ENCODE results near the gene CLNK.

Gene CLNK, protein sequence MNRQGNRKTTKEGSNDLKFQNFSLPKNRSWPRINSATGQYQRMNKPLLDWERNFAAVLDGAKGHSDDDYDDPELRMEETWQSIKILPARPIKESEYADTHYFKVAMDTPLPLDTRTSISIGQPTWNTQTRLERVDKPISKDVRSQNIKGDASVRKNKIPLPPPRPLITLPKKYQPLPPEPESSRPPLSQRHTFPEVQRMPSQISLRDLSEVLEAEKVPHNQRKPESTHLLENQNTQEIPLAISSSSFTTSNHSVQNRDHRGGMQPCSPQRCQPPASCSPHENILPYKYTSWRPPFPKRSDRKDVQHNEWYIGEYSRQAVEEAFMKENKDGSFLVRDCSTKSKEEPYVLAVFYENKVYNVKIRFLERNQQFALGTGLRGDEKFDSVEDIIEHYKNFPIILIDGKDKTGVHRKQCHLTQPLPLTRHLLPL

DNA sequence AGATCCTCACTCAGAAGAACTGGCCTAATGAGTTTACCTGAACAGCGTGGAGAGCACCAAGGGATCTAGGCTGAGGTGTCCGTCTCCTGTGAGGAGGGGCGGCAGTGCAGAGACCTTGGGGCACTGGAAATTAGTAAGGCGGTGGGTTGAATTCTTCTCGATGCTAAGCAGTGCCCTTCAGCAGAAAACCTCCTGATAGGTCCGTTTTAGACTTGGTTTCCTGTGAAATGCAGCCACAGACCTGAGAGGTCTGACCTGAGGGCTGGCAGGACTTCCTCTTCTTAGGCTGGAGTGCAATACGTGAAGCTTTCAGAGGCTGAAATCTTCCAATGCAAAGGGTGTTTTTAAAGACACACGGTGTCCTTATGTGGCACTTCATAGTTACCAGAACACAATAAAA, at the start of gene CLNK:
CLNK (minus strand) TSS at position 138 of the 400 bp plus-strand sequence. CDS start 16,899 bp downstream, outside the sequence.
- no peak for DNase-seq (ENCODE audit: low read depth)

DNA sequence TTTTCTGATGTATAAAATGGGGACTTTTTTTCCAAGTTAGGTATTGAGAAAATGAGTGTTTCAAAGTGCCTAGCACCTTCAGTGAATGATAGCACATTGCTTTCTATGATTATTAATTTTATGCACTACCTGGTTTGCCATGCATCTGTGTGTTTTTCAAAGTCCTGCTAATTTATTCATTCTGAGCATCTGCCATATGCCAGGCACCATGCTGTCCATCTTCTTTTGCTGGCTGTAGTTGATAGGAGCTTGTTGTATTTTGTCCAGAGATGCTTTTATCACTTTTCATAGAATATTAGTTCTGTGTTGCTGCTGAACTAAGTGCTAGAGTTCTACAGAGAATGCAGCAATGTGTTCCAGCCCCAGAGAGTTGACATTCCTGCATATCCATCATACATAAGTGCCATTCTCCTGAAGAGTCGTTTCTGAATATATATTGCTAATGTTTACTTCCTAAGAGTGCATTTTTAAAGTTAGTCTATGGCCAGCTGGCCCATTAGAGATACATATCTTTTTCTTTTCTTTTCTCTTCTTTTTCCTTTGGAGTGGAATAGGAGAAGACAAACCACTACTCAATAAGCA, 49.0 kb upstream of the CLNK start:
- DNase-seq (ENCODE audit: low read depth), result no peak

DNA sequence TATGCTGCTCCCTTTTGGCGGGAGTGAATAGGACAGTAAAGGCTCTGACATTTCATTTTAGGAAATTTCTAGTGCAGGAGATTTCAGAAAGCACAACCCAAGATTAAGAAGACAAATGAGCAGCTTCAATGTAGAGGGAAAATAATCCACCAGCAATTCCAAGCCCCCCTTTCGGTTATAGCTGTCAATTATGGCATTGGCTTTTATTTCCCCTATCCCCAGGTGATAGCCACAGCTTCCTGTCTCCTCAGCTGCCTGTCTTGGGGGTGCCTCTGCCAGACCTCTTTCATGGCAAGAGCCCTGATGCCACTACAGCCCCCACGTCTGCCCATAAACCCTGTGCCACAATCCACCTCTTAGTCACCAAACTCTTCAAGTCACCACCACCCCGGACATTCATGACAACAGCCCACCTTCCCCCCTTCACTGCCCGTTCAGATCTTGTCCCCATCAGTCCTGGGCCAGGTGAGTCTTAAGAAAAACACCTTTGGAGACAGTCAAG, 48.4 kb upstream of the CLNK start:
- no peak for DNase-seq (ENCODE audit: low read depth)

DNA sequence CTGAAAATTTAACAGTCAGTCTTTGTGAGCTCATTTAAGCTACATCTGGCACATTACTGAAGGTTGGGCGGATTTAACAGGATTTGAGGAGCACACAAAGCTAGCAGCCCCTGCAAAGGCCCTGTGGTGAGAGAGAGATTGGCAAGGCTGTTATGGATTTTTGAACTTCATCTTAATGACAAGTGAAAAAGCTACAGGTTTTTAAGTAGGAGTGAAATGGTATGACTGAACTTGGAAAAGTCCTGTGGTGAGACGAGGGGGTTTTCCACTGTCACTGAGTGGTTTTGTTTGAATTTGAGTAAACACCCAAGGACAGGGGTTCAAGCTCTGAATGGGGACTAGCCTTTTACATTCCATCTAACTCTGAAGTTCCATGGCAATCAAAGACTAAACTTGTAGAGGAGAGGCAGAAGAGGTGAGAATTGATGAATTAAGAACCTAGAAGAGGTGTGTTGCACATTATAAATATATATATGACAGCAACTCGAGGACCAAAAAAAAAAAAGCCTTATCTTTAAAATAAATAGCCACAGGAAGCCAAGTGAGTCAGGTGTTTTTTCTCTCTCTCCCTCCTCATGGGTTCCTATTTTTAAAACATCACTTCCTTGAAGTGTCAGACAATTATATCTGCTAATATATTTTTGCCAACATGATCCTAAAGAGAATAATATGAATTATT, 47.8 kb upstream of the CLNK start:
- DNase-seq (ENCODE audit: low read depth), result no peak

DNA sequence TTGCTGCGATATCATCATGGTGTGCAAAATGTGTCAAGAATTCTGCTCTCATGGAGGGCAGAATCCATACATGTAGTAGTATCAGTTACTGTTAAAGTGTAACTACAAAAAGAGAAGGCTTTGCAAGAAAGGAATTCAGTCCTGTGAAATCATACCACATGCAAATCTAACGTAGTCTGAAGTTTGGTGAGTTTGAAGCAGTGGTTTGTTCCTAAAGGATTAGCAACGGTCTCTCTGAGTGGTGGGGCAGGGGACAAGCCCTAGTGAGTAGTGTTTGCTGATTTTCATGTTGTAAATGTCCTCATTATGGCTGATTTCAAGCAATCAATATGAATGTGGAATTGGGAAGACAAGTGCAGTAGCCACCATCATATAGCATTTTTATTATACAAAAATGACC, 47.1 kb upstream of the CLNK start:
- DNase-seq (ENCODE audit: low read depth), result no peak

DNA sequence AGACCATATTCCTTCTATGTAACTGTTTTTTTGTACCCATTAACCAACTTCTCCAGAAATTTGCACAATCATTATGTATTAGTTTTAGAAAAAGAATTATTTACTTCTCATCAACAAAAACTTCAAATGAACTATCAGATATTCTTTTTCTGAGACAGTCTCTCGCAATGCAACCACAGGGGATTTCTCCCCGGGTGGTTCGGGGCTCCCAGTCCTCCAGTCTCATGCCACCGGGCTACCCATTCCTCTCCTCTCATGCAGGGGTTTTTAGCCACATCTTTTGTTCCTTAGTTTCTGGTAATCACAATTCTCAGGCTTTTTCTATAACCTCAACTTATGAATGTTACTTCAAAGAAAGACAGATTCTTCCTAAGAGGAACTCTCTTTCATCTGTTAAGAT, 46.6 kb upstream of the CLNK start:
- DNase-seq (ENCODE audit: low read depth), result no peak

DNA sequence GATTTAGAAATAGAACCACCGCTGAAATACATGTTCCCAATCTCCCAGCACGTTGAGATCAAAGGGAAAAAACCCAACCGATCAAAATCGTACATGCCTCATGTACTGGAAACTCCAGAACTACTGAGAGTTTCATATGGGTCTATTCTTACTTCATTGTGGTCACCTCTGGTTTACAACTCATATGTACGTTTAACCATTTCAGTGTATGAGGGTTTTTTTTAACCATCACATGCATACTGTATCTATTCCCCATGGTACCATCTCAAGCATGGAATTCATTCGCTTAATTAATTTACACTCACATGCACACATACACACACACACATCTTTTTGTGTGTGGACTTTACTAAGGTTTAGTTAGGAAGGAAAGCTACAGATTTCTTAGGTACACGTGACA, 46.0 kb upstream of the CLNK start:
- no peak for DNase-seq (ENCODE audit: low read depth)

DNA sequence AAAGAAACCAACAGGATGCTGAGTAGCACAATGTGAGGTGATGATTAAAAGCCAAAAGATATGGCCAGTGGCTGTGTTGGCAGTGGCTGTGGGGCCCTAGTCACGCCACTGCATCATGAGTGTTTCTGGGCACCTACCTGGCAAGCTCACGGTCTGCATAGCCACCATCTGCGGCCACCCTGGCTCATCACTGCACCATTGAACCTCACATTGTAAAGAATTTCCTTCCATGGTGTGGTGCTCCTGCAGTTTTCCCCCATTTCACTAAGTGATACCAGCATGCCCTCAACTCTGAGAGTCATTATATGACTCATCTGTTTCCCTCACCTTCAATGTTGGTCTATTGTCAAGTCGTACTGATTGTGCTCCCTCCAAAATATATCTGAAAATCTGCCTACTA, 45.5 kb upstream of the CLNK start:
- DNase-seq (ENCODE audit: low read depth), result peak; percentile 12

DNA sequence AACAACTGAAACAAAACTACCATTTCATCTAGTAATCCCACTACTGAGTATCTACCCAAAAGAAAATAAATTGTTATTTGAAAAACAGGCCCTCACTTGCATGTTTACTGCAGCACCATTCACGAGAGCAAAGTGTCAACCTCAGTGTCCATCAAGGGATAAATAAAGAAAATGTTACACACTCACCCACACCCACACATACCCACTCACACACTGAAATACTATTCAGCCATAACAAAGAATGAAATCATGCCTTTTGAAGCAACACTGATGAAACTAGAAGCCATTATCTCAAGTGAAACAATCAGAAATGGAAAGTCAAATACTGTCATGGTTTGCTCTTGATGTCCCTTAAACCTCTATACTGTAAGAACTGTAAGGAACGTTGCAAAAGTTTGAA, 44.8 kb upstream of the CLNK start:
- no peak for DNase-seq (ENCODE audit: low read depth)

DNA sequence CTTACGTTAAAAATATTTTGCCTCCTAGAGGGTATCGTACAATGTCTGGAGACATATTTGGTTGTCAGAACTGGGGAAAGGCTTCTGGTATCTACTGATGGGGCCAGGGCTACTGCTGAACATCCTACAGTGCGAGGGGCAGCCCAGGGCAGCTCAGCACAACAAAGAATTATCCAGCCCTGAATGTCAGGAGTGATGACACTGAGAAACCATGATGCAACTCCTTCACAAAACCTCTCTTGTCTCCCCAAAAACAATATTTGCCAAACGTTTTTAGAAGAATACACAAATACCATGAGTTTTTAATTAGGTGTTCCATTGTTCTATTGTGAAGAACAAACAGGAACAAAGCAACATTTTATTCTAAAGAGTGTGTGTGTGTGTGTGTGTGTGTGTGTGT, 43.4 kb upstream of the CLNK start:
- DNase-seq (ENCODE audit: low read depth), result no peak

DNA sequence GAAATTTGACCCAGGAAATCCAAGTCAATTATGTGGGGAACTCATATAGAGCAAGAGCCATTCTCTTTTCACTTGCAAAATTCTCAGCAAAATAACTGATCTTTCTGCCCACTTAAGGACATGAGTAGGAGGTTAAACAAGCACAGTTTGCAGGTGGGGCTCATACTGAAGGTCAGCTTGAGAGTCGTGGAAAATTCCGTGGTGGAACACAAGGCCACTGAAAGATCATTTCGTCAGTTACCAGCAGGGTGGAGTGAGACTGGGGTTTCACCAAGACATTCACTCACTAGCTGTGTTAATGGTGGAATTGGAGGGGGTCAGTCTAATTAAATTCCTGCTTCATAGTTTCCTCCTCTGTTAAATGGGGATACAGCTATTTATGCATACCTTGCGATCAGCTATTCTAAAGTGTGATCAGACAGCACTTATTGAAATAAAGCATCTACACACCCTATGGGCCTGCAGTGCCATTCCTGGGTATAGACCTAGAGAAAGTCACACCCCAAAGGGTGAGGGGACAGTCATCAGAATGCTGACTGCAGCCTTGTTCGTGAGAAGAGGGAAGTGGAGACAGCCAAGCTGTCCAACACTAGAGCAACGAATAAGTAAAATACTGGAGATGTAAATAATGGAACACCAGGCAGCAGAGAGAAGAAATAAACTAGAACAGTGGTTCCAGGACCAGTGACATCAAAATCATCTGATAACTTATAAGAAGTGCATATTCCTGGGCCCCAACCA, 42.7 kb upstream of the CLNK start:
- DNase-seq (ENCODE audit: low read depth), result no peak

DNA sequence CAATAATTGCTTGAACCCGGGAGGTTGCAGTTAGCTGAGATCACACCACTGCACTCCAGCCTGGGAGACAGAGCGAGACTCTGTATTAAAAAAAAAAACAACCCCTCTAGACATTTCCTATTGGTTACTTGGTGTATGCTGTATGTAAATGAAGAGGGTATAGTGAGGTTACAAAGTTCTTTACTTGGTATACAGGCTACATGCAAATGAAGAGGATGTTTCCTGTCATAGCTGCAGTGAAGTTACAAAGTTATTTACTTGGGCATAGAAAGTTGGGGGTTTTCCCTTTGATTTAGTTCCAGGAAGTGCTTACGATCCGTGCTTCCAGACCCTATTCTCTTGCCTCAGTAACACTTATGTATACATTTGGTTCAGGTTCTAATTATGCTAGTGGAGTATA, 38.4 kb upstream of the CLNK start:
- DNase-seq (ENCODE audit: low read depth), result no peak

DNA sequence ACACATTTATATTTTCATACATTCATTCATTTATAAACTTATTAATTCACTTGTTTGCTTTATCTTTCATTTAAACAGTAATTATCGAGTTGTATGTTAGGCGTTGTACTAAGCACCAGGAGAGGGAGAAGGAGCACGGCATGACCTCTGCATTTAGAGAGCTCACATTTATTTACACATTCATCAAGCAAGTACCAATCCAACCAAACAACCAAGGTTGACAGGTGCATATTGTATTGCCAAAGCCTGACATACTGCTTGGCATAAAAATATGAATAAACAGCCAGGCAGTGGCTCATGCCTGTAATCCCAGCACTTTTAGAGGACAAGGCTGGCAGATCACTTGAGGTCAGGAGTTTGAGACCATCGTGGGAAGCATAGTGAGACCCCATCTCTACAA, 37.0 kb upstream of the CLNK start:
- DNase-seq (ENCODE audit: low read depth), result no peak

DNA sequence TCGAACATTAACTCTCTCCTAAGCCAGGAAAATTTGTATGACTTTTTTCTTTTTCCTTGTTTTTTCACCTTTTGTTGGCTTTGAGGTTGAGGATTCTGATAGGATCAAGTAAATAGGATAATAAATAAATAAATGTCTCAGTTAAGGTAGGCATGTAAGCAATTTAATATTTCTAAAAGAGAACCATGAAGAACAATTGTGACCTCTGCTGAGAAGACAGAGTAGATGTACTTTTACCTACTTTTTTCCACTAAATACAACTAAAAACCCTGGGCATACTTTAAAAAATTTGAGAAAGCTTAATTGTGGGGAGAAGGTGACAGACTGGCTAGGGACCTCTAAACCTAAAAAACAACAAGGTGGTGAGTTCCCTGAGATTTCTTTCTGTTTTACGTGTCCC, 31.6 kb upstream of the CLNK start:
- DNase-seq (ENCODE audit: low read depth), result no peak

DNA sequence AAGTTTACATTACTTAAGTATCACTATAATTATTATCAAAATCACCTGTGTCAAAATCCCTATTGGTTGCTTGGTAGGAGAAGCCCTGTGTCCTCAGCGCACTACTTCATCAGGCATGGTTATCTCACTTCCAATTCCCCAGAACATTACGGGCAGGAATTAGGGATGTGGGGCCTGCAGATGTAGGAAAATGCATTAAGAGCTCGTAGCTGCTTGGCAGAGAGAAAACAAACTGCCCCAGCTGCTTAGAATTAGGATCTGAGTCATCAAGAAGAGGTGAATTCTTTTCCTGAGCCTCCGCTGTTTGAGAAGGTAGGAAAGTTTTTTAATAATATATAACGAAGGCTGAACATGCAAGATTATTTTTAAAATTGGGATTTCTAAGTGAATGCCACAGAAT, 31.1 kb upstream of the CLNK start:
- no peak for DNase-seq (ENCODE audit: low read depth)

DNA sequence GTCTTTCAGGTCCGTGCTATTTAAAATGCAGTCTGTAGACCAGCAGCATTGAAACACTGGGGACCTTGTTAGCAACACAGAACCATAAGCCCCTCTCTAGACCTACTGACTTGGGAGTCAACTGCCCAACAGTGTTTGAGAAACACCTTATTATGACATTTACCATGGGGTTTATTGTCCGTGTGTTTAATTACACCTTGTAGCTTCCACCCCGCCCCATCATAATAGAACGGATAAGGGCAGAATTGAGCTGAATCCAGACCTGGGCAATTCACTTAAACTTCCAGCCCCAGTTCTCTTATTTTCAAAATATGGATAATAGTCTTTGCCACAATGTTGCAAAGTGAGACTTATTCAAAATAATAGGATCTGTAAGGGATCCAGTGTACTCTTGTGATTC, 30.6 kb upstream of the CLNK start:
- no peak for DNase-seq (ENCODE audit: low read depth)

DNA sequence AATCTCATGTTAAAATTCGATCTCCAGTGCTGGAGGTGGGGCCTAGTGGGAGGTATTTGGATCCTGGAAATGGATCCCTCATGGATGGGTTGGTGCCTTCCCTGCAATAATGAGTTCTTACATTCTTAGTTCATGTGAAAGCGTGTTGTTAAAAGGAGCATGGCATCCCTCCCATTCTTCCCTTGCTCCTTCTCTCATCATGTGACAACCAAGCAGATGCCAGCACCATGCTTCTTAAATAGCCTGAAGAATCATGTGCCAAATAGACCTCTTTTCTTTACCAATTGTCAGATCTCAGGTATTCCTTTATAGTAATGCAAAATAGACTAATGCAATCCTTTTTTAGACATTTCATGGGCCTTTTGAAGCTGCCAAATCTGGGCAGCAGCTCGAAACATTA, 29.0 kb upstream of the CLNK start:
- DNase-seq (ENCODE audit: low read depth), result no peak

DNA sequence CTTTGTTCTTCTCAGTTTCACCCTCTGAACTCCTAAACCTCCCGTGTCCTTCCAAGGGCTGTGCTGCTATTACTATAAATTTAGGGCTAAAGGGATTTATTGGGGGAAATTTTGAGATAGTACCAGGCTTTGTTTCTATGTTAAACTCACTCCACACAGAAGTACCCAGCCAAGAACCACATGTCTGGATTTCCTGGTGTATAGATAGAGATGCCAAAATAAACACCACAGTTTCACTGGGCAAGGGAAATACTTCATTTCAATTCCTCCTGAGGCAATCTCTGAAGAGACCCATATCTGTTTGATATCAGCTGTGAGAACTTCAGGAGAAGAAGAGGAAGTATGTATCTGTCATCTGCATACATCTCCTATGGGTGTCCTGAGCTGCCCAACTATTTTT, 21.7 kb upstream of the CLNK start:
- DNase-seq (ENCODE audit: low read depth), result no peak

DNA sequence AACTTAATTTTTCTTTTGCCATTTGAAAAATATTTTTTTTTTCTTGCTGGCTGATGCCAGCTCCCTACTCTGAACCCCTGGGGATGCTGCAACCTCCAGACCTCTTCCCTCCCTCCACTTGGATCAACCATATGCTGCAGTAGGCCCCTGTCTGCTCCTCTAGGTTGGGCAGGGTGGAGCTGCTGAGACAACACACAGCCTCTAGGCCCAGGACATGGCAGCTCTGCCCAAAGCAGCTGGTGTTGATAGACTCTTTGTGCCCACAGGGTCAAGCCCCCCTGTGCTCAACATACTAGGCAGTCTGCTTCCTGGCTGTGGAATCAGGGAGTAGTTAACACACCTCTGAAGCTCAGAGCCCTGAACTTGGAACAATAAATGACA, 19.9 kb upstream of the CLNK start:
- DNase-seq (ENCODE audit: low read depth), result no peak

DNA sequence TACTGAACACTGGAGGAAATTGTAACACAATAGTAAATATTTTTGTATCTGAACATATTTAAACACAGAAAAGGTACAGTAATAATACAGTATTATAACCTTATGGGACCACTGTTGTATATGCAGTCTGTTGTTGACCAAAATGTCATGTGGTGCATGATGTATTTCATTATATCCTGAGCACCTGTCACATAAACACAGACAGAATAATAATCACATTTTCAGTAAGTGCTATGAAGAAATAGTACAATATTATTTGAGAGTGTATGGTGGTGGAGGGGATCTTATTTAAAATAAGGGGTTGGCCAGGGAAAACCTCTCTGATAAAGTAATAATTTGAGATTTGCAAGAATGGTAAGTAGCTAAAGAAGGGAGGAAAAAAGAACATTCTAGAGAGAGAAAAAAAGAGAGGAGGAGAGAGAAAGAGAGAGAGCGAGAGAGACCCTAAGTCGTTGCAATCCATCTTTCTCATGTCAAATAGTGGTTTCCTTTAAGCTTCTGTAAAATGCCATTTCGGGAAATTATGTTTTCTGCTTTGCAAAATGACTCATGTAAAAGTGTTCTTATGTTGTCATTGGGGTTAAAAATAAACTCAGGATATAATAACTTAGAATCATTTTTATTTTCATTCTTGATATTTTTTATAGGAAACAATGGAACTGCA, 19.3 kb upstream of the CLNK start:
- DNase-seq (ENCODE audit: low read depth), result no peak

DNA sequence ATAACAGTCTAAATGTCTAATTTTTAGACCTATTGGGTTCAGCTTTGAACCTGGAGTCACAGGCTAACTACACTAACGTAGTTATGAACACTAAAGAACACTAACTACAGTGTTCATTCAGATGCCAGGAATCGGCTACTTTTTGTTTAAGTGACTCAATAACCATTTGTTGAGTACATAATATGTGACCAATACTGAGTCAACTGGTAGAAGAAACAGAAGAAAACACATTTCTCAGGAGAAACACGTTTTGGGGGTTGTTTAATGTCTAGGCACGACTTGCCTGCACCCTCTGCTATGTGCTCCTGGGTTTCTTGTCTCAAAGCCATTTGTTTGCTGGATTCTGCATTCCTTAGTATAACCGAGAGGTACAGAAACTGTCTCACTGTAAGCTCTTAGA, 18.6 kb upstream of the CLNK start:
- DNase-seq (ENCODE audit: low read depth), result no peak

Measured in activated T-cell treated with anti-CD3 and anti-CD28 coated beads for 48 hours (primary cell).